Suprapubic skin (tissue), 4 donors: ENCODE results near the gene VAV2. TPM values are rescaled to one million over a fixed set of nuclear protein-coding genes. Genes with fewer than 3 reads are reported as not detected.
A peak's percentile ranks its signal among the peaks of the same experiment; 100 is the strongest.

Experiments
- DNase-seq, 2 donors: peaks; one replicate each; pipeline ENCODE4 v3.0.0-alpha.2; 2019; ENCODE audit warnings: low spot score in 2 of 2
- H3K27ac ChIP-seq: fragments of 200-600 bp; sonication (generic); one replicate; pipeline ENCODE4 v1.5.1; 2019
- H3K27me3 ChIP-seq: fragments of 200-600 bp; sonication (generic); one replicate; pipeline ENCODE4 v1.5.1; 2019
- H3K36me3 ChIP-seq: fragments of 200-600 bp; sonication (generic); one replicate; pipeline ENCODE4 v1.5.1; 2019
- H3K4me1 ChIP-seq: fragments of 200-600 bp; sonication (generic); one replicate; pipeline ENCODE4 v1.5.1; 2019
- H3K4me3 ChIP-seq: fragments of 200-600 bp; sonication (generic); one replicate; pipeline ENCODE4 v1.5.1; 2019; ENCODE audit warnings: mild to moderate bottlenecking
- H3K9me3 ChIP-seq: fragments of 200-600 bp; sonication (generic); one replicate; pipeline ENCODE4 v1.5.1; 2019
- EP300 ChIP-seq: sonication (generic); formaldehyde crosslinking; IDR thresholded peaks from one replicate; pipeline ENCODE4 v1.6.1; 2017; ENCODE audit warnings: antibody characterized with exemption
- POLR2A ChIP-seq, 2 donors: fragments of 450-650 bp; IDR thresholded peaks; one replicate each; pipeline ENCODE4 v1.6.1; 2017; ENCODE audit warnings: antibody characterized with exemption in 2 of 2, mild to moderate bottlenecking in 2 of 2, moderate library complexity in 2 of 2
- POLR2AphosphoS5 ChIP-seq, 3 donors: sonication (generic); formaldehyde crosslinking; IDR thresholded peaks; one replicate each; pipeline ENCODE4 v1.6.1; 2017; ENCODE audit warnings: antibody characterized with exemption in 3 of 3
- WGBS: methylation state at CpG from one replicate; pipeline ENCODE4 v1.1.5; 2018; 5-methylcytosine and 5-hydroxymethylcytosine counted together
- total RNA-seq, 4 donors: library from RNA; depleted of rRNA; stranded (reverse); fragments of >200 nt; gene quantifications; one replicate each; pipeline ENCODE4 v1.1.0, GENCODE V29; 2016
- TF ChIP-seq, protein P1 (sequence below), 2 donors: fragments of 200-600 bp in 1 of 2; fragments of 450-650 bp in 1 of 2; sonication (generic) in 1 of 2; IDR thresholded peaks; one replicate each; pipeline ENCODE4 v1.5.1; 2016 to 2019; ENCODE audit warnings: antibody characterized with exemption in 2 of 2, mild to moderate bottlenecking in 1 of 2, moderate library complexity in 1 of 2

Gene VAV2
- total RNA-seq, 4 donors from 2014 or later: 5.2 to 10.3 (median 6.4) TPM

GRCh38 chr9:133792721-133793470 is 199.2 kb downstream of the VAV2 start:
- no peaks in the 10 kb centered on the region for H3K9me3 ChIP-seq
- H3K27ac ChIP-seq: no peak overlapping the region
- H3K36me3 ChIP-seq: peaks cover 5% of the 10 kb centered on the region
- no peak overlapping the region for H3K4me3 ChIP-seq
- TF ChIP-seq EP300: no peak
- TF ChIP-seq, protein P1, sequence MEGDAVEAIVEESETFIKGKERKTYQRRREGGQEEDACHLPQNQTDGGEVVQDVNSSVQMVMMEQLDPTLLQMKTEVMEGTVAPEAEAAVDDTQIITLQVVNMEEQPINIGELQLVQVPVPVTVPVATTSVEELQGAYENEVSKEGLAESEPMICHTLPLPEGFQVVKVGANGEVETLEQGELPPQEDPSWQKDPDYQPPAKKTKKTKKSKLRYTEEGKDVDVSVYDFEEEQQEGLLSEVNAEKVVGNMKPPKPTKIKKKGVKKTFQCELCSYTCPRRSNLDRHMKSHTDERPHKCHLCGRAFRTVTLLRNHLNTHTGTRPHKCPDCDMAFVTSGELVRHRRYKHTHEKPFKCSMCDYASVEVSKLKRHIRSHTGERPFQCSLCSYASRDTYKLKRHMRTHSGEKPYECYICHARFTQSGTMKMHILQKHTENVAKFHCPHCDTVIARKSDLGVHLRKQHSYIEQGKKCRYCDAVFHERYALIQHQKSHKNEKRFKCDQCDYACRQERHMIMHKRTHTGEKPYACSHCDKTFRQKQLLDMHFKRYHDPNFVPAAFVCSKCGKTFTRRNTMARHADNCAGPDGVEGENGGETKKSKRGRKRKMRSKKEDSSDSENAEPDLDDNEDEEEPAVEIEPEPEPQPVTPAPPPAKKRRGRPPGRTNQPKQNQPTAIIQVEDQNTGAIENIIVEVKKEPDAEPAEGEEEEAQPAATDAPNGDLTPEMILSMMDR (IDR thresholded peaks at IDR 0.05): peak; percentile 94 to 95
- no peak for TF ChIP-seq POLR2A (IDR thresholded peaks at IDR 0.05)
- no peak for TF ChIP-seq POLR2AphosphoS5 (IDR thresholded peaks at IDR 0.05)
- peaks cover 23% of the 10 kb centered on the region for H3K4me1 ChIP-seq
- WGBS: 23% methylated on average over 7 of the region's 22 CpGs
- DNase-seq: peak; percentile 82 to 88
- H3K27me3 ChIP-seq: no peaks in the 10 kb centered on the region

DNA sequence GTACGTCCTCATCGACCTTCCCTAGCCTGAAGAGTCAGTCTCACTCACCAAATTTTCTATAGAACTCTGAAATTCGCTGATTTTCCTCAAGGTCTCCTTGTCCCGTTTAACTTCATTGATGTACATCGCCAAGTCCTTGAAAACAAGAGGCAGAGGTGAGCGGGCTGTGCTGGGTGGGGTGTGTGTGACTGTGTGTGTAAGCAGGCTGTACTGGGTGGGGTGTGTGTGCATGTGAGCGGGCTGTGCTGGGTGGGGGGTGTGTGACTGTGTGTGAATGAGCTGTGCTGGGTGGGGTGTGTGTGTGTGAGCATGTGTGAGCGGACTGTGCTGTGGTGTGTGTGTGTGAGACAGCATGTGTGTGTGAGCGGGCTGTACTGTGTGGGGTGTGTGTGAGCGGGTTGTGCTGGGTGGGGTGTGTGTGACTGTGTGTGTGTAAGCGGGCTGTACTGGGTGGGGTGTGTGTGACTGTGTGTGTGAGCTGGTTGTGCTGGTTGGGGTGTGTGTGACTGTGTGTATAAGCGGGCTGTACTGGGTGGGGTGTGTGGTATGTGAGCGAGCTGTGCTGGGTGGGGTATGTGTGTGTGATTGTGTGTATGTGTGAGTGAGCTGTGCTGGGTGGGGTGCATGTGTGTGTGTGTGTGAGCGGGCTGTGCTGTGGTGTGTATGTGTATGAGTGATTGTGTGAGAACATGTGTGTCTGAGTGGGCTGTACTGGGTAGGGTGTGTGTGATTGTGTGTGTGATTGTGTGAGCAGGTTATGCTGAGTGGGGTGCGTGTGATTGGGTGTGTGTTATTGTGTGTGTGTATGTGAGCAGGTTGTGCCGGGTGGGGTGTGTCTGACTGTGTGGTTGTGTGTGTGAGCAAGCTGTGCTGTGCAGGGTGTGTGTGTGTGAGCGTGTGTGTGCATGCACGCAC is 200.1 kb downstream of the VAV2 start:
- TF ChIP-seq EP300: no peak
- TF ChIP-seq POLR2AphosphoS5 (IDR thresholded peaks at IDR 0.05): no peak
- TF ChIP-seq POLR2A (IDR thresholded peaks at IDR 0.05): no peak
- TF ChIP-seq, protein P1 (IDR thresholded peaks at IDR 0.05): no peak
- H3K27me3 ChIP-seq: no peaks in the 10 kb centered on the region
- H3K36me3 ChIP-seq: peaks cover 5% of the 10 kb centered on the region
- DNase-seq: no peak
- H3K9me3 ChIP-seq: no peaks in the 10 kb centered on the region
- no peak overlapping the region for H3K27ac ChIP-seq
- H3K4me3 ChIP-seq: no peak overlapping the region
- H3K4me1 ChIP-seq: peaks cover 28% of the 10 kb centered on the region
- 84% methylated on average over 16 of the region's 18 CpGs for WGBS

DNA sequence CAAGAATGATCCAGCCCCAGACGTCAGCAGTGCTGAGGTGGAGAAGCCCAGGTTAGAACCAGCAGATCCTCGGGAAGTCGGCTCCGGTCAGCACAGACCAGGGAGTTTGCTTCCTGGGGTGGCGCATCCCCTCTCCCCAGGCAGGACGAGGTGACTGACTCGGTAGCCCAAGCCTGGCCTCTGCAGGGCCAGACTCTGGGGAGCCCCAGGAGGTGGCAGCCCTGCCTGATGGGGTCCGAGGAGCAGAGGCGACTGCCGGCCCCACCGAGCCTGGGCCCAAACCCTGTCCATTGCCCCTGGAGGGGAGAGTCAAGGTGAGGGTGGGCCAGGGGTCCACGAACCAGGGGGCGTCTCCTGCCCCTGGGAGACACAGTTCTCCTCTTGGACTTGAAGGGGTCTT is 201.1 kb downstream of the VAV2 start:
- Histone ChIP-seq H3K4me3 (no peak overlapping the region), H3K27ac (no peak overlapping the region), H3K36me3 (peaks cover 5% of the 10 kb centered on the region), H3K4me1 (peaks cover 28% of the 10 kb centered on the region), H3K27me3 (no peaks in the 10 kb centered on the region), H3K9me3 (no peaks in the 10 kb centered on the region)
- no peak for DNase-seq
- 90% methylated on average over 7 of the region's 13 CpGs for WGBS
- TF ChIP-seq POLR2A (IDR thresholded peaks at IDR 0.05): no peak
- TF ChIP-seq, protein P1 (IDR thresholded peaks at IDR 0.05): no peak
- TF ChIP-seq EP300: no peak
- no peak for TF ChIP-seq POLR2AphosphoS5 (IDR thresholded peaks at IDR 0.05)

DNA sequence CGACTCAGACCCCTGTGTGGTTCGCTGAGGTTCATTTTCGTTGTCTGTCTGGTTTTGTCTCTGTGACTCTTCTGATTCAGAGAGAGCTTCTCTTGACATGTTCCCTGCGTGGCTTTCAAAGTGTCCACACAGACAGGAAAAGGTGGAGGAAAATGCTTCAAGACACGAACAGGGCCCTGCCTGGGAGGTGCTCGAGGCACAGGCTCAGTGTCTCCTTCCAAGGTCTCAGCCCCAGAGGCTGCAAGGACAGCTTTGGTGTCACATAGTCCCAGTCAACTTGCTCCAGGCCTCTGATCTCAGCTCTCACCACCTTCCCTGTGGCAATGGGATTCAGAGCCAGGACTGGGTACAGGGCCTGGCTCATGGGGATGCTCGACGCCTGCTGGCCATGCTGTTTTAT is 202.3 kb downstream of the VAV2 start:
- Histone ChIP-seq H3K27me3 (no peaks in the 10 kb centered on the region), H3K27ac (no peak overlapping the region), H3K36me3 (peaks cover 5% of the 10 kb centered on the region), H3K4me1 (peaks cover 28% of the 10 kb centered on the region), H3K4me3 (no peak overlapping the region), H3K9me3 (no peaks in the 10 kb centered on the region)
- WGBS: 66% methylated on average over 8 of the region's 8 CpGs
- DNase-seq: no peak
- no peak for TF ChIP-seq EP300
- TF ChIP-seq POLR2A (IDR thresholded peaks at IDR 0.05): no peak

DNA sequence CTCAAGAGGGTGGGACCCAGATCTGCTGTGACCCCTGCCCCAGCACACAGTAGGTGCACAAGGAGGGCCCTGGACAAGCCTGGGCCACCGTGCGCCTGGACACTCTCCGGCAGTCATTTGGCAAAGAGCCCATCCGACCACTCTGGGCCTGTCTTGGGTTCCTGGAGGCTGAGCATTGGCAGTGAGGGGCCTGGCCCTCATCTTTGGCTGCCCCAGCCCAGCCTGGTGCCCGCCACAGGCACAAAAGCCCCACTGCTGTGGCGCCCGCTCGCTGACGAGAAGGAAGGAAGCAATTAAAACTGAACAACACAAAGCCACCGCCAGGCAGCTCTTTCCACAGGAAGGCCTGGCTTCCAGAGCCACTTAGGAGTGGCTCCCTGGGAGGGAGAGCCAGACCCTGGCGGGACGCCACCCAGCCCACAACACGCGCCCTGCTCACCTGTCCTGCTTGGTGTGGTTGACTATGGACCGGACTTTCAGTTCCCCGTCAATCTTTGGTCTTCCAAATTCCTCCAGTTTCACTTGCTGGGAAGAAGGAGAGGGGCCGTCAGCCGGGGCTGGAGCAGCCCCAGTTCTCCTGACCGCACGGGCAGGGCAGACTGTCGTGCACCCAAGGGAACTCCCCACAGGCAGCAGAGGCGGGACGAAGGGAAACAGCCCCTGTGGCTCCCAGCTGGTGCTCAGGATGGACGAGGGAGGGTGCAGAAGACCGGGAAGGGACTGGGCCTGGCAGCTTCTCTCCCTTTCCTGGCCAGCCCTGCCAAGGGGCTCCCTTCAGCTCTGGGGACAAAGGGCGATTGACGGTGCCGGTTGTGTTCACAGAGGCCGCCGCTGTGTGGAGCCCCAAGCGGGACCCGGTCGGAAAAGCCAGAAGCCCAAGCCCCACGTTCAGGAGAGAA is 203.1 kb downstream of the VAV2 start:
- WGBS: 72% methylated on average over 16 of the region's 34 CpGs
- Histone ChIP-seq H3K27me3 (no peaks in the 10 kb centered on the region), H3K4me1 (peaks cover 28% of the 10 kb centered on the region), H3K27ac (peak overlapping the region; percentile 31), H3K4me3 (no peak overlapping the region), H3K36me3 (peaks cover 5% of the 10 kb centered on the region), H3K9me3 (no peaks in the 10 kb centered on the region)
- TF ChIP-seq POLR2AphosphoS5 (IDR thresholded peaks at IDR 0.05): peak in 1 of 3 donors; percentile 19
- TF ChIP-seq, protein P1 (IDR thresholded peaks at IDR 0.05): no peak
- DNase-seq: no peak
